Tibial nerve (tissue), 3 donors: Measurements from ENCODE around the gene KCNT1.

ENCODE experiments used
- CTCF ChIP-seq, 5 experiments: fragments of 200-600 bp in 3 of 5; fragments of 450-650 bp in 2 of 5; sonication (generic) in 3 of 5; IDR thresholded peaks; one replicate each; pipeline ENCODE4 v1.5.1; 2016 to 2019; ENCODE audit warnings: antibody characterized with exemption in 5 of 5, mild to moderate bottlenecking in 3 of 5, moderate library complexity in 2 of 5
- POLR2A ChIP-seq, 2 donors: fragments of 450-650 bp; IDR thresholded peaks; one replicate each; pipeline ENCODE4 v1.6.1; 2017; ENCODE audit warnings: antibody characterized with exemption in 2 of 2, mild to moderate bottlenecking in 2 of 2, moderate library complexity in 2 of 2

- TF ChIP-seq CTCF (IDR thresholded peaks at IDR 0.05) (no peak), POLR2A (IDR thresholded peaks at IDR 0.05) (no peak)
Measured at GRCh38 chr9:135801070-135801469, 99.1 kb downstream of the KCNT1 start.
